TTC549 (cell line): ENCODE data around the gene PIGZ.
"Not testable (repeated sequence)": the region's sequence is repeated elsewhere in the genome, so short reads cannot be mapped to it uniquely, and the experiment has no call there.

ENCODE experiments used
- FAIRE-seq: peaks from 2 replicates; lab custom pipeline; 2012; peaks lifted over from hg19 to GRCh38; lab: Jason Lieb, UNC

The PIGZ gene

GRCh38 chr3:196947860-196948441 lies 20.7 kb downstream of the PIGZ start:
- no peak for FAIRE-seq

GRCh38 chr3:196947136-196947859 lies 21.3 kb downstream of the PIGZ start:
- FAIRE-seq, result no peak

GRCh38 chr3:196944037-196944790 lies 24.4 kb downstream of the PIGZ start:
- not testable (repeated sequence) for FAIRE-seq

GRCh38 chr3:196942915-196943277 lies 25.7 kb downstream of the PIGZ start:
- FAIRE-seq, result no peak

- FAIRE-seq, result no peak
These were observed 26.3 kb downstream of the PIGZ start, which contains the start of gene NCBP2 for GRCh38 chr3:196942226-196942914. NCBP2 (minus strand) TSS chr3:196942528; CDS start chr3:196942503, 25 bp downstream.

GRCh38 chr3:196941729-196942225 lies 26.9 kb downstream of the PIGZ start:
- FAIRE-seq, result no peak

GRCh38 chr3:196938576-196938975 lies 30.1 kb downstream of the PIGZ start:
- FAIRE-seq, result no peak

GRCh38 chr3:196938124-196938523 lies 30.5 kb downstream of the PIGZ start:
- no peak for FAIRE-seq

GRCh38 chr3:196936288-196936687 lies 32.3 kb downstream of the PIGZ start:
- FAIRE-seq, result no peak

GRCh38 chr3:196932600-196932999 lies 36.0 kb downstream of the PIGZ start:
- FAIRE-seq, result no peak

GRCh38 chr3:196931828-196932587 lies 36.6 kb downstream of the PIGZ start:
- FAIRE-seq, result no peak

GRCh38 chr3:196931157-196931556 lies 37.5 kb downstream of the PIGZ start:
- no peak for FAIRE-seq

GRCh38 chr3:196927571-196928453 lies 40.8 kb downstream of the PIGZ start:
- no peak for FAIRE-seq

GRCh38 chr3:196920733-196921132 lies 47.9 kb downstream of the PIGZ start:
- FAIRE-seq, result no peak

GRCh38 chr3:196918968-196919367 lies 49.7 kb downstream of the PIGZ start:
- no peak for FAIRE-seq

GRCh38 chr3:196916995-196917394 lies 51.6 kb downstream of the PIGZ start:
- no peak for FAIRE-seq

- no peak for FAIRE-seq
These were observed 52.4 kb downstream of the PIGZ start for GRCh38 chr3:196916221-196916620.

GRCh38 chr3:196915375-196915774 lies 53.3 kb downstream of the PIGZ start:
- no peak for FAIRE-seq

GRCh38 chr3:196914866-196915265 lies 53.8 kb downstream of the PIGZ start:
- FAIRE-seq, result no peak

GRCh38 chr3:196903740-196904139 lies 64.9 kb downstream of the PIGZ start:
- no peak for FAIRE-seq

GRCh38 chr3:196902296-196902695 lies 66.3 kb downstream of the PIGZ start:
- no peak for FAIRE-seq
